Ishikawa (cell line): ENCODE measurements around the gene ZNF446.
"Not testable (repeated sequence)": the region's sequence is repeated elsewhere in the genome, so short reads cannot be mapped to it uniquely, and the experiment has no call there.

Experiments
- CREB1 ChIP-seq: IDR thresholded peaks from 2 replicates; pipeline ENCODE4 v1.6.1; 2012; ENCODE audit warnings: low read depth
- EP300 ChIP-seq: IDR thresholded peaks from 2 replicates; pipeline ENCODE4 v1.6.1; 2012; ENCODE audit warnings: borderline replicate concordance
- FOXM1 ChIP-seq: IDR thresholded peaks from 2 replicates; pipeline ENCODE4 v1.6.1; 2012; ENCODE audit warnings: low read depth, borderline replicate concordance
- NFIC ChIP-seq: IDR thresholded peaks from 2 replicates; pipeline ENCODE4 v1.6.1; 2012
- TF ChIP-seq, protein P1 (sequence below): IDR thresholded peaks from 2 replicates; pipeline ENCODE4 v1.6.1; 2012; ENCODE audit warnings: low read depth, mild to moderate bottlenecking

- TF ChIP-seq NFIC, EP300, FOXM1, CREB1: not testable (repeated sequence)
- TF ChIP-seq, protein P1, sequence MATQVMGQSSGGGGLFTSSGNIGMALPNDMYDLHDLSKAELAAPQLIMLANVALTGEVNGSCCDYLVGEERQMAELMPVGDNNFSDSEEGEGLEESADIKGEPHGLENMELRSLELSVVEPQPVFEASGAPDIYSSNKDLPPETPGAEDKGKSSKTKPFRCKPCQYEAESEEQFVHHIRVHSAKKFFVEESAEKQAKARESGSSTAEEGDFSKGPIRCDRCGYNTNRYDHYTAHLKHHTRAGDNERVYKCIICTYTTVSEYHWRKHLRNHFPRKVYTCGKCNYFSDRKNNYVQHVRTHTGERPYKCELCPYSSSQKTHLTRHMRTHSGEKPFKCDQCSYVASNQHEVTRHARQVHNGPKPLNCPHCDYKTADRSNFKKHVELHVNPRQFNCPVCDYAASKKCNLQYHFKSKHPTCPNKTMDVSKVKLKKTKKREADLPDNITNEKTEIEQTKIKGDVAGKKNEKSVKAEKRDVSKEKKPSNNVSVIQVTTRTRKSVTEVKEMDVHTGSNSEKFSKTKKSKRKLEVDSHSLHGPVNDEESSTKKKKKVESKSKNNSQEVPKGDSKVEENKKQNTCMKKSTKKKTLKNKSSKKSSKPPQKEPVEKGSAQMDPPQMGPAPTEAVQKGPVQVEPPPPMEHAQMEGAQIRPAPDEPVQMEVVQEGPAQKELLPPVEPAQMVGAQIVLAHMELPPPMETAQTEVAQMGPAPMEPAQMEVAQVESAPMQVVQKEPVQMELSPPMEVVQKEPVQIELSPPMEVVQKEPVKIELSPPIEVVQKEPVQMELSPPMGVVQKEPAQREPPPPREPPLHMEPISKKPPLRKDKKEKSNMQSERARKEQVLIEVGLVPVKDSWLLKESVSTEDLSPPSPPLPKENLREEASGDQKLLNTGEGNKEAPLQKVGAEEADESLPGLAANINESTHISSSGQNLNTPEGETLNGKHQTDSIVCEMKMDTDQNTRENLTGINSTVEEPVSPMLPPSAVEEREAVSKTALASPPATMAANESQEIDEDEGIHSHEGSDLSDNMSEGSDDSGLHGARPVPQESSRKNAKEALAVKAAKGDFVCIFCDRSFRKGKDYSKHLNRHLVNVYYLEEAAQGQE, result not testable (repeated sequence)
These were observed 27.3 kb upstream of the ZNF446 start for GRCh38 chr19:58448860-58449259.
